ENCODE data around the gene DMWD. TPM values are rescaled to one million over a fixed set of nuclear protein-coding genes. Genes with fewer than 3 reads are reported as not detected.

DMWD gene, protein sequence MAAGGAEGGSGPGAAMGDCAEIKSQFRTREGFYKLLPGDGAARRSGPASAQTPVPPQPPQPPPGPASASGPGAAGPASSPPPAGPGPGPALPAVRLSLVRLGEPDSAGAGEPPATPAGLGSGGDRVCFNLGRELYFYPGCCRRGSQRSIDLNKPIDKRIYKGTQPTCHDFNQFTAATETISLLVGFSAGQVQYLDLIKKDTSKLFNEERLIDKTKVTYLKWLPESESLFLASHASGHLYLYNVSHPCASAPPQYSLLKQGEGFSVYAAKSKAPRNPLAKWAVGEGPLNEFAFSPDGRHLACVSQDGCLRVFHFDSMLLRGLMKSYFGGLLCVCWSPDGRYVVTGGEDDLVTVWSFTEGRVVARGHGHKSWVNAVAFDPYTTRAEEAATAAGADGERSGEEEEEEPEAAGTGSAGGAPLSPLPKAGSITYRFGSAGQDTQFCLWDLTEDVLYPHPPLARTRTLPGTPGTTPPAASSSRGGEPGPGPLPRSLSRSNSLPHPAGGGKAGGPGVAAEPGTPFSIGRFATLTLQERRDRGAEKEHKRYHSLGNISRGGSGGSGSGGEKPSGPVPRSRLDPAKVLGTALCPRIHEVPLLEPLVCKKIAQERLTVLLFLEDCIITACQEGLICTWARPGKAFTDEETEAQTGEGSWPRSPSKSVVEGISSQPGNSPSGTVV
- polyA plus RNA-seq (ENCODE audit: insufficient read length in 4 of 4), result 10 to 100 TPM; 28.0 to 40.3 (median 29.1) TPM

DNA sequence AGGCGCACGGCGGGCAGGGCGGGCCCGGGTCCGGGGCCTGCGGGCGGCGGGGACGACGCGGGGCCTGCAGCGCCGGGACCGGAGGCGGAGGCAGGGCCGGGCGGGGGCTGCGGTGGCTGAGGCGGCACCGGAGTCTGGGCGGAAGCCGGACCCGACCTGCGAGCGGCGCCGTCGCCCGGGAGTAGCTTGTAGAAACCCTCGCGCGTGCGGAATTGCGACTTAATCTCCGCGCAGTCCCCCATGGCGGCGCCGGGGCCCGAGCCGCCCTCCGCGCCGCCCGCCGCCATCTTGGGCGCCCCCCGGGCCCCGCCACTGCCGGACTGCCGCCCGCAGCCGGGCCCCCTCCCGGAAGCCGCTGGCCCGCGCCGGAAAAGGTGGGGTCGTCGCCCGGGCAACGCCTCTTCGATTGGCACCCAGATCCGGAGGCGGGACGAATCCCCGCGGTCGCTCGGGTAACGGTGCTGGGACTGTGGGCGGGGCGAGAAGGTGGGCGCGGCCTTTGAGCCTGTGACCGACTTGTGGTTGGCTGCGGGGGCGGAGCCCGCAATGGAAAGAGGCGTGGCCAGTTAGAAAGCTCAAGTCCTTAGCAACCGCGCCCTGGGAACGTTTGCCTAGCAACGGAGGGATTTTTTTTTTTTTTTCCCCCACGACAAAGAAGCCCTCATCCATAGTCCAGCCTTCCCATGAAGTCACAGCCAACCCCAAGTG is at the start of gene DMWD:
TSS of gene DMWD (minus strand) at position 376 of the 708 bp plus-strand sequence. CDS start at position 287, 89 bp downstream.
- peak; percentile 97 to 99 (median 98) for DNase-seq (ENCODE audit: low read depth in 4 of 4, low spot score in 3 of 4)

DNA sequence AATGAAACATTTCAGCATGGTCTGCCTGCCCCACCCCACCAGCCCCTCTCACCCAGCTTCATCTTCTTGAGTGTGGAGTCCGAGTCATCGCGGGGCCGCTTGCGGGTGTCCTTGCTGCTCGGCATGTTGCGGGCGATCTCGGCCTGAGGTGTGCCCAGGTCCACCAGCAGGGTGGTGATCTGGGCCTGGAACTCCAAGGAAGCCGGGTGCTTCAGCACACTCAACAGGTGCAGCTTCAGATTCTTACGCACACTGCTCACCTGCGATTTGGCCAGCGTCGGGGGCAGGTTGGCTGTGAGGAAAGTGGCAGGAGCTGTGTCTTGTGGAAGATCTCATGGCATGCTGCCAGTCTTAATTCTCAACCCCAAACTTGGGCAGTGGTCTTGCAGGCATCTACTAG is 49.6 kb upstream of the DMWD start:
- no peak for DNase-seq (ENCODE audit: low read depth in 4 of 4, low spot score in 3 of 4)

DNA sequence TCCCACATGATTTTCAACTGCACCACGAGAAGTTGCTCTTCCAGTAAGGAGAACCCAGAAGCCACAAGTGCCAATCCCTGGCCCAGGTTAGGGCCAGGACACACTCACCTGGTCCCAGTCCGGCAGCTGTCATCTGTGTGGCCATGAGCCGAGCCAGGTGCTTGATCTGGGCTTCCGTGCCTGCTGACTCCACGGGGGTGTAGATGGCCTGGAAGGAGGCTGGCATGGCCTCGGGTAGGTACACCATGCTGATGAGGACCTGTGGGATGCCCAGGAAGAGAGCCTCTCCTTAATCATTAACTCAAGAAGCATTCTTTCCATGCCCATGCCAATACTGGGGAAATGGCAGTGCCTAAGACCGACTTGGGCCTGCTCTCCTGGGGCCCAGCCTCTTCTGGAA is 42.3 kb upstream of the DMWD start:
- no peak for DNase-seq (ENCODE audit: low read depth in 4 of 4, low spot score in 3 of 4)

DNA sequence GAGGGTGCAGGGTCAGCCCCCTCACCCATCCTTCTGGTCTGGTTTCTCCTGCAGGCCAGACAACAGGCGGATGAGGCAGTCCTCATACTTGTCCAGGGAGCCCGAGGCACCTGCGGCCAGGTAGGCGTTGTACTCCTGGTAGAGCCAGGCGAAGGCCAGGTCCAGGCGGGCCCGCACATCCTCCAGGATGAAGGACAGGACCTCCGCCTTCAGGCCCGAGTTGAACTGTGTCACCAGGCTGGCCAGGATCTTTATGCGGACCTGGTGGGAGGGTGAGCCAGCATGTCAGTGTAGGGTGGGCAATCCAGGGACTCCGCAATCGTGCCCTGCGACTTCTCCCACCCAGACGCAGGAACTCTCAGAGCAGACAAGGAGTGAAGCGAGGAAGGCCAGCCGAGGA is 36.3 kb upstream of the DMWD start:
- no peak for DNase-seq (ENCODE audit: low read depth in 4 of 4, low spot score in 3 of 4)

DNA sequence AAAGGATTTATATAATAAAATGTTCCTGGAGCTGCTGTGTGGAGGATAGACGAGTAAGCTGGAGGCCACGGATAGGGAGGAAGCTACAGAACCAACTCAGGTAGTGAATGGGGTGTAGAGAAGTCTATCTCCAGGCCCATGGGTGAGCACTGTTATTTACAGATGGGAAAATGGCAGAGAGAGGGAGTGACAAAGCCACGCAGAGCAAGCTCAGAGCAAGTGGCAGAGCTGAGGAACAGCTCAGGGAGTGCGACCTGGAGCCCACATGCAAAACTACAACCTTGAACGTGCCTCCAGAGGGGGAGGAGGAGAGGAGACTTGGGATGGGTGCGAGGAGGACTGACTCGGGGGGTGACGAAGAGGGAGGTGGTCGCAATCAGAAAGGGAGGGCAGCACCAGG is 35.9 kb upstream of the DMWD start:
- DNase-seq (ENCODE audit: low read depth in 4 of 4, low spot score in 3 of 4), result no peak

DNA sequence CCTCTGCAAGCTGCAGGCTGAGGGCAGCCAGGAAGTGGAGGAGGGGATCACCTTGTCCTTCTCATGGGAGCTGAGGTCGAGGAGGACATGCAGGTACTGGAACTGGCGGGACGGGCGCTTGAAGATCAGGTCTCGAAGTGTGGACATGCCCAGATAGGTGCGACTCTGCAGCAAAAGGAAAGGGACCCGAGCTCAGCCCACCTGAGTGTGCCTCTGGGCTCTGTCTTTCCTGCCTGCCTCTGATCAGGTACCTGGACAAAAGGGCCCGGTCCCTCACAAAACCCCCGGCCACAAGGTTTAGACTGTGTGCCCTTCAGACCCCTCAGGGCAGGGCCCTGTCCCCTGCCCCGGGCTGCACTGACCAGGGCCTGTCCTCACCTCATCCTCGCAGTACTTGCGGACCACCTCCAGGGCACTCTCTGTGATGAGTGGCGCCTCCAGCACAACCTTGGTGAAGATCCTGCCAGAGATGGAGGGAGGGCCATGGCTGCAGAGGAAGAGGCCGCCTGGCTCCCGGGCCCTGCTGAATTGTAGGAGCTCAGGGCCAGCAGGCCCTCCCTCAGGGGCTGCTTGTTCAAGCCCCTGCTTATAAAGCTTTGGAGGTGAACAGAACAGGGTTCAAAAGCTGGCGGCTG is 34.9 kb upstream of the DMWD start:
- DNase-seq (ENCODE audit: low read depth in 4 of 4, low spot score in 3 of 4), result no peak

DNA sequence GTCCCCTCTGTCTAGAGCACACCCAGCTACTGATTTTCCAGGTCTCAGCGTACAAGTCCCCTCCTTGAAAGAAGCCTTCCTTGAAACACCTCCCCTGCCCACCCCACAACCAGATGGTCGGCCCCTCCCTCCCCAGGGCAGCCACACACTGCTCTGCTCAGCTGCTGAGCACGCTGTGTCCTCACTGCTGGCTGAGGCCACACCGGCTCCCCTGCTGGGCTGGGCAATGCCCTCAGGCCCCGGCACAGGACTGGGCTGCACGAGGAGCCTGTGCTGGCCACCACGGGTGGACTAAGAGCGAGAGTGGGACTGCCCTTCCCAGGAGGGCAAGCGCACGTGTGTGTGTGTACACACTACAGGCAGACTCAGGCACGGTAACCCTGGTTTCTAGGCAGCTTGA is 34.3 kb upstream of the DMWD start:
- no peak for DNase-seq (ENCODE audit: low read depth in 4 of 4, low spot score in 3 of 4)

DNA sequence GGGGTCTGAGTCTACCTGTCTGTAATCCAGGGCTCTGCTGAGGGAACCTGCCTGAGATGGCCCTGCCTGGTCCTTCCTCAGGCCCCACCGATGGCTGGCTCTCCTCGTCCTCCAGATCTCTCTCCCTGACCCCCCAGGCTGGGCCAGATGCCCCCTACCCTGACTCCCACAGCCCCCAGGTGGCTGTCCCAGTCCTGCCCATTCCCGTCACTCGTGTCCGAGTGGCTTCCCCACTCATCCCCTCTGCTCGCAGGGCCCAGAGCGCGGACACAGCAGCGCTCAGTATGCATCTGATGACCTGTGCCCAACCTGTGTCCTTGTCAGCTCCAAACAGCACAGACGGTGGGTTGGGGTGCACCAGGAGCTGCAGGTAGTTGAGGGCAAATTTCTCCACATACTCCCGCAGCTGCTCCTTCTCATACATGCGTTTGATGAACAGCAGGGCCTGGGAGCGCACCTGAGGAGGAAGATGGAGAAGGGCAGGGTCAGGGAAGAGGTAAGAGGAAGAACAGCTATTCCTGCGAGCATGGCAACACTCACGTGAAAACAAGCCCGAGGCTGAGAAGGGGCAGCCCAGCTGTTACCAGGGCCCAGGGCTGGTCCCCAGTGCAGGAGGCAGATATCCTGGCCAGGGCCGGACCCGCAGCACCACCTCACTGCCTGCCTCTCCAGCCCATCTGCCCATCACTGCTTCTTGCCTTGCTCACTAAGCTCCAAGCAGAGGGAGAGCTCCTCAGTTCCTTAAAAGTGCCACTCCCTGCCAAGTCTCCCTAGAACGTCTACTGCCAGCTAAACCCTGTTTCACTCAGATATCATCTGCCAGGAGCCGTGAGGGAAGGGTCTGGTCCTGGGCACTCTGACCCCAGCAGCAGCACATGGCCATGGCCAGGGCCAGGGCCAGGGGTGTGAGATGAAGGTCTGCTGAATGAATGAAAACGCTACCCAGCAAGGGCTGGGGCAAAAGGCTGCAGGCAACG is 33.6 kb upstream of the DMWD start:
- no peak for DNase-seq (ENCODE audit: low read depth in 4 of 4, low spot score in 3 of 4)

DNA sequence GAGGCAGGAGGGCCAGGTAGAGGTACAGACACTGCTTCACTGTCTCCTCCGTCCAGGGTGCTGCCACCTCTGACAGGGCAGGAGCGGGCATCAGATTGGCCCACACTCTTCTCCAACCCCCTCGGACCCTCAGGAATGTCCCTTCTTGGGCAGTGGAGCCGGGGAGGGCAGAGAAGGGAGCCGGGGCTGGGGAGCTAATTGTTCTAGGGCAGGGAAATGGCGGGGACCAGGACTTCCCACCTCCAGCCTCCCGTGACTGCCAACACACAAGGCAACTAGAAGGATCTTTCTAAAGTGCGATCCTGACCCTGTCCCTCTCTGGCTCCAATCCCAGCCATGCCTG is 32.6 kb upstream of the DMWD start:
- no peak for DNase-seq (ENCODE audit: low read depth in 4 of 4, low spot score in 3 of 4)

DNA sequence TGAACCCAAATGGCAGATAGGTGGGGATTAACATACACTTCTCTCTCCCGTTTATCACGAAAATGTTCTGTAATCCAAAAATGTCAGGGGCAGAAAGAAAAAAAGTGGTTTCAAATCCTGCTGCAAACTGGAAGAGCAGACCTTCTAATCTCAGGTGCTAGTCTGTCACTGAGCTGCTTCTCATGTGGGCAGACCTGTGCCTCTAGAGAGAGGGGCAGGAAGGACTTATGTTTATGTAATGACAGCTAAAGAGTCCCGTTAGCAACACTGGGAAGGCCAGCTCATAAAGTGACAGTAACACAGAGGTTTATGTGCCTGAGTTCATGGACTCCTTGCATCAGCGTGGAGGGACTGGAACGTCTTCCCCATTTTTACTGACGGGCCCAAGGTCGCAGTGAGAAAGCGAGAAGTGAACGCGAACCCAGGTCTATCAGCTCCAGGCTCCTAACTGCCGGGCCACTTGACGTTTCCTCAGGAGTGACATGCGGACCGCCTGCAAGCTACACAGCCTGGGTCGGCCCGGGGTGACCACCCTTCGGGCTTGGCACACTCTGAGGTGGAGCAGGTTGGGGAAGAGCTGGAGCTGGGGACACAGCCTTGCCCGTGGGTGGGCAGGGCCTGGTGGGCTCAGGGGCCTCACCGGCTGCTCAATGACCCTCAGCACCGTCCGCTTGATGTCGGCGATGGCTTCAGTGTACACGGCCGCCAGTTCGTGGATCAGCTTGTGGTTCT is 32.1 kb upstream of the DMWD start:
- DNase-seq (ENCODE audit: low read depth in 4 of 4, low spot score in 3 of 4), result no peak

DNA sequence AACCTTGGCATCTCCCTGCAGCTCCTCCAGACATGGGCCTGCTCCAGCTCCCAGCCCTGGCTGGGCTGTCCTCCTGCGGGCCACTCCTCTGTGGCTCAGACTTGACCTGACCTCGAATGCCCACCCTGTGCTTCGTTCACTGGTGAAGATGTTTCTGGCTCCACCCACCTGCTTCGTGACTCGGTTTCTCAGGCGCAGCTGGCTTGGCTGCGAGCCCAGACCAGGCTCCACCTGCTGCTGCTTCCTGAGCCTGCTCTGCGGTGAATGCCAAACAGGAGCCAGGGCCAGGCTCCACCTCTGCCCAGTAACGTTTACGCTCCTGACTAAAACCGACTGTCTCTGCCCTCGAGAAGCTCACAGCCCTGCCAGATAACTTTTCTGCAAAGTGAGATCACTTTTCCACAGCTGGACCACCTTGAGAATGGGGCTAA is 31.4 kb upstream of the DMWD start:
- no peak for DNase-seq (ENCODE audit: low read depth in 4 of 4, low spot score in 3 of 4)

DNA sequence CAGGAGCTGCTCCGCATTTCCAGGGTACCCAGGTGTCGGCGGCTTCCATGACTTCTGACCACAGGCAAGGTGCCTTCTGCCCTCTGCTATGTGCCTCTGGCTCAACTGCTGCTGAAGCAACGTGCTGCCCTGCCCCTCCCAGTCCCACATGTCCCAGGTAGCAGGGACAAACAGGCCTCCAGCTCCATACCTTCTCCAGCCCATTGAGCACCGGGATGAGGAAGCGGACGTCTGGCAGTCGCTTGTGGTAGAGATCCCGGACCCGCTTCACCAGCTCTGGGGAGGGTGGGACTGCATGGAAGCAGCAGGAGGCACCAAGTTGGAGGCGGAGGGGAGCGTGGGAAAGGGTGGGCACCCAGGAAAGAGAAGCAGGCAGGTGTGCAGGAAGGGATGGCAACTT is 30.5 kb upstream of the DMWD start:
- no peak for DNase-seq (ENCODE audit: low read depth in 4 of 4, low spot score in 3 of 4)

DNA sequence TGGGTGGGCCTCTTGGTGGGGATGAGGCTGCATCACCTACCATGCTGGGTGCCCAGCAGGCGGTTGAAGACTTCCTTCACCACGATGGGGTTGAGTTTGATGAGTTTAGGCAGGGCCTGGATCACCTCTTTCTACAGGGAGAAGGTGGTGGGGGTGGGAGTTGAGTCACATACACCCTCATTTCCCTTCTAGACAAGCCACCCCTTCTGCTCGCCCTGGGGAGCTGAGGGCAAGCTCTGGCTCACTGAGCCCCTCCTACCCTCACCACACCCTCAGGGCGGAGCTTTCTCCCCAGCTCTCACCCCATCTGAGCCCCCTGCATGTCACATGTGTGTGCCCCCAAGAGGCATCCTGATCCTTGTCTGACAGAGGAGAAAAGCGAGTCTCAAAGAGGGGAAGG is 30.1 kb upstream of the DMWD start:
- DNase-seq (ENCODE audit: low read depth in 4 of 4, low spot score in 3 of 4), result no peak

DNA sequence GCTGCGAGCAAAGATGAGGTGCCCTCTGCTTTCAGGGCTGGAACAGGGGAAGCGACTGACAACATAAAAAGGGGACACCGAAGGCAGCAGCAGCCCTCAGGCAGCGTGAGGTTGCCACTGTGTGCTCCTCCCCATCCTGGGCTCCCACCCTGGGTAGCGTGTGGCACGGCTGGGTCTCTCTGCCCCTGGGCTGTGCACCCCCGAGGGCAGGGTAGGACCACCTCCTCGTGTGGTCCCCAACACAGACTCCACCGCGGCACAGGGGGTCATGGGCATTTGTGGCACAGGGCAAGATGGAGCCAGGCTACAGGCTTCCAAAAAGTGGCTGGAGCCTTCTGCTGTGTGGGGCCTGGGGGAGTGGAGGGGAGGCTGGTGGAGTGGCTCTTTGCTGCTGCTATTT is 28.9 kb upstream of the DMWD start:
- no peak for DNase-seq (ENCODE audit: low read depth in 4 of 4, low spot score in 3 of 4)

DNA sequence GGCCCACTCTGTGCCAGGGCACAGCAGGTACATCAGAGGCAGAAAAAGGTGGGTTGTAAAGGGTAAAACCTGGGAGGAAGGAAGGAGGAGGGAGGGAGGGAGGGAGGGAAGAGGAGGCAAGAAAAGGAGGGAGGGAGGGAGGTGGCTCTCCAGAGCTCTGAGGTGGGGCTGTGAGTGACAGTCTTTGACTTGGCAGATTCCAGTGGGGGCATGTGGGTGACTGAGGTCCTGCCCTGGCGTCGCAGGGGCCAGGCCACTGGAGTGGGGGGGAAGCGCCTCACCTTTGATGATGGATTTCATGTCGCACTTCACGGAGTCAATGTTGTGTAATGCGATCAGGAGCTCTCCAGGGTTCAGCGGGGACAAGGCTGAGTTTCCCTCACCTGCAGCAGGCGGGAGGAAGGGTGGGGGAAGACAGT is 28.5 kb upstream of the DMWD start:
- no peak for DNase-seq (ENCODE audit: low read depth in 4 of 4, low spot score in 3 of 4)

DNA sequence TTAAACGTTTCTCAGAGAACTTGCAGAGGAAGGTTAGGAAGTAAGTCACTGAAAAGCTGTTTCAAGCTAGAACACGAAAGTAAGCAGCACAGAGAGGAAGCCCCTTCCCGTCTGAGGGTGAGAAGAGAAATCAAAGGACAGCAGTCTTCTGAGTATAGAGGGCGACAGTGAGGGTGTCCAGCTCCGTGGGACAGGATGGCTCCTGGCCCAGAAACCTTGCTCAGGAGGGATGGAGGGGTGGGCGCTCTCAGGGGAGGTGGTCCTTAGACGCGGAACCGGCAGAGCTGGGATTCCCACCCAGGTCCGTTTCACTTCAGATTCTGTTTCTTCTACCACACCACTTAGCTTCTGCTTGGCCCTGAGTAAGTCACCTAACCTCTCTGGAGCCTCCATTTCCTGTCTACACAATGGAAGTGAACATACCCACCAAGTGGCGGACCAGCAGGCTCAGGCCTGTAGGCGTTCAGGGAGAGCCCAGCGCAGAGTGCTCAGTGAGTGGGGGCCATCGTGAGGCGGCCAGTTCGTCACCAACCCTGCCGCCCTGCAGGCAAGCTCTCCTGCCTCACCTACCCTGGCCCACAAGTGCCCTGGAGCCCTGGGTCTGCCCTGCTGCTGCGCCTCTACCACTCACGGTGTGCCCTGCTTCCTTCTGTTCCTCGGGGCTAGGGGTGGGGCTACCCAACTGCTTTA is 27.9 kb upstream of the DMWD start:
- DNase-seq (ENCODE audit: low read depth in 4 of 4, low spot score in 3 of 4), result no peak

DNA sequence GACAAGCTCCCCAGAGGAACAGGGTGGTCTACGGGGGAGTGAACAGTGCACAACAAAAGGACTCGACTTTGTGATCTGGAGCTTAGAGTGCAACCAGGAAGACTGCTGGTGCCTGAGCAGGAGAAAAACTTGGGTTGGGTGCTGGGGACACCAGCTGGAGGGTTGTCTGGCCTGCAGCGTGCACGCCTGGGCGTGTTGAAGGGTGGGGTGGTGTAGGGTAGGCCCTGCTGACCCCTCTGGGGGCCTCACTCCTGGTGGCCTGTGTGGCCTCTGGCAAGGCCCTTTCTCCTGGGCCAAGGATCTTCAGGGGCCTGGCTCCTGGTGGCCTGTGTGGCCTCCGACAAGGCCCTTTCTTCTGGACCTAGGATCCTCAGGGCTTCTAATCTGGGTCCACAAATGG is 27.1 kb upstream of the DMWD start:
- no peak for DNase-seq (ENCODE audit: low read depth in 4 of 4, low spot score in 3 of 4)

DNA sequence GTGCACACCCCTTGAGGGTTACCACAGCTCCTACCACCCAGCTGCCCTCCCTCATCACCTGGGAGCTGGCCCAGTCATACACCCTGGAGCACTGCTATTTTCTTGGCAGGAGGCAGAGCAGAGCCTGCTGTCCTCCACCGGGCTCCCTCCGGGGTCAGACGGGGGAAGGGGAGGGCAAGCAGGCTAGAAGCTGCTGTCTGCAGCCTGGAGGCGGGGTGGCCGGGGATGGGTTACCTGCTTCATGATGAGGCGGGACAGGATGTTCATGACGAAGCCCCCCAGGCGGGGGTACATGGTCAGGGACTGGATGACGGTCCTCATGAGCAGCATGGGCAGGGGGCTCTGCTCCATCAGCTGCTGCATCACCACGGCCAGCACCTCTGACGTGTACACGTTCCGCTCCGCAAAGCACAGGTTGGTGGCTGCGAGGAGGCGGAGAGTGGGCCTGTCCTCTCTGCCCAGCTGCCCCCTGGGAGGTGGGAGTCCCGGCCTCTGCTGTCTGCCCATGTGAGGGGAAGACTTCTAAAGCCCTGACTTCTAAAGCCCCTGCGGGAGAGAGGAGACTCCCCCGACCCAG is 25.2 kb upstream of the DMWD start:
- DNase-seq (ENCODE audit: low read depth in 4 of 4, low spot score in 3 of 4), result no peak
